ENCODE results near the gene COX18. TPM values are rescaled to one million over a fixed set of nuclear protein-coding genes. Genes with fewer than 3 reads are reported as not detected.

The COX18 gene
- total RNA-seq, 2 donors from 2014 or later, result 12.5 to 22.1 TPM

GRCh38 chr4:73045879-73046278, 23.6 kb downstream of the COX18 start:
- no peak for ATAC-seq
- TF ChIP-seq POLR2A (IDR thresholded peaks at IDR 0.05), result no peak
- no peak for TF ChIP-seq CTCF (IDR thresholded peaks at IDR 0.05)
- Histone ChIP-seq H3K36me3 (replicated peaks in 1 of 2; ENCODE audit: insufficient read depth in 1 of 2, low read depth in 2 of 2) (no peaks in the 10 kb centered on the region), H3K27me3 (no peaks in the 10 kb centered on the region), H3K9me3 (no peaks in the 10 kb centered on the region), H3K4me1 (no peaks in the 10 kb centered on the region), H3K27ac (no peak overlapping the region), H3K4me3 (no peak overlapping the region)
- intact Hi-C loops (cut with DNase I), result no loop called here
- no peak for DNase-seq
- 81 to 88% methylated on average over 7 of the region's 7 CpGs for WGBS, 2 donors

DNA sequence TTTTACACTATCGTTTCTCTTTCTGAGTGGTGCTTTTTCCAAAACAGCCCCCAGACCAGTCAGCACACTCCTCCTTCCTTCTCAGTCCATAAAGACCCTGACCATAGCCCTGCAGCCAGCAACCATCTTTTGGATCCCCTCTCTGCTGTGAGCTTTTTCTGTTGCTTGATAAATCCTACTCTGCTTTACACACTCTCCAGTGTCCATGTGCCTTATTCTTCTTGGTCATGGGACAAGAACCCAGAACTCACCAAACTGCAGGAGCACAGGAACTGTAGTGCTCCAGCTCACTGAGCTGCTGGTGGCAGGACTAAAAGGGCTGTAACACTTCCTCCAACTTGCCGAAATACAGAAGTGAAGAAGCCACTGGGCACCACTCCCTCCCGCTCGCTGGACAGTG, 32.5 kb downstream of the COX18 start:
- no peak for ATAC-seq
- intact Hi-C loops (cut with DNase I), result no loop called here

GRCh38 chr4:73036123-73036522, 33.4 kb downstream of the COX18 start:
- Histone ChIP-seq H3K36me3 (replicated peaks in 1 of 2; ENCODE audit: insufficient read depth in 1 of 2, low read depth in 2 of 2) (no peaks in the 10 kb centered on the region), H3K27me3 (no peaks in the 10 kb centered on the region), H3K9me3 (peaks cover 0 to 13% (median 0%) of the 10 kb centered on the region in 3 donors), H3K27ac (no peak overlapping the region), H3K4me3 (no peak overlapping the region), H3K4me1 (no peaks in the 10 kb centered on the region)
- TF ChIP-seq POLR2A (IDR thresholded peaks at IDR 0.05) (no peak), CTCF (IDR thresholded peaks at IDR 0.05) (no peak)
- ATAC-seq, result no peak
- 67 to 91% methylated on average over 1 of the region's 1 CpG for WGBS, 2 donors
- intact Hi-C loops (cut with DNase I), result no loop called here
- DNase-seq, result no peak

More for the DNA sequence above, 32.5 kb downstream of the COX18 start:
- no peak overlapping the region for H3K4me3 ChIP-seq
- DNase-seq, result no peak
- H3K27ac ChIP-seq, result no peak overlapping the region
- 86 to 93% methylated on average over 4 of the region's 4 CpGs for WGBS, 2 donors
- TF ChIP-seq POLR2A (IDR thresholded peaks at IDR 0.05) (no peak), CTCF (IDR thresholded peaks at IDR 0.05) (no peak)
- H3K9me3 ChIP-seq, result peaks cover 0 to 13% (median 0%) of the 10 kb centered on the region in 3 donors
- no peaks in the 10 kb centered on the region for H3K27me3 ChIP-seq
- H3K4me1 ChIP-seq, result no peaks in the 10 kb centered on the region
- H3K36me3 ChIP-seq (replicated peaks in 1 of 2; ENCODE audit: insufficient read depth in 1 of 2, low read depth in 2 of 2), result no peaks in the 10 kb centered on the region

DNA sequence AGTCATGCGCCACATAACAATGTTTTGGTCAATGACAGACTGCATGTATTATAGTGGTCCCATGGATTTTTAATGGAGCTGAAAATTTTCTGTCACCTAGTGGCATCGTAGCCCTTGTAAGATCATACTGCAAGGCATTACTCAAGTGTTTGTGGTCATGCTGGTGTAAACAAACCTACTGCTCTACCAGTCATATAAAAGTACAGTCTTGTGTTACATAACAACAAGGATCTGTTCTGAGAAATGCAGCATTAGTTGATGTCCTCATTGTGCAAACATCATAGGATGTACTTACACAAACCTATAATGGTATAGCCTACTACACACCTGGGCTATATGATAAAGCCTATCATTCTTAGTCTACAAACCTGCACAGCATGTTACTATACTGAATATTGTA, 34.6 kb downstream of the COX18 start:
- H3K9me3 ChIP-seq, result peaks cover 0 to 13% (median 0%) of the 10 kb centered on the region in 3 donors
- no peaks in the 10 kb centered on the region for H3K36me3 ChIP-seq (replicated peaks in 1 of 2; ENCODE audit: insufficient read depth in 1 of 2, low read depth in 2 of 2)
- 67 to 74% methylated on average over 2 of the region's 2 CpGs for WGBS, 2 donors
- no peak overlapping the region for H3K4me3 ChIP-seq
- H3K27me3 ChIP-seq, result no peaks in the 10 kb centered on the region
- intact Hi-C loops (cut with DNase I), result no loop called here
- no peaks in the 10 kb centered on the region for H3K4me1 ChIP-seq
- TF ChIP-seq CTCF (IDR thresholded peaks at IDR 0.05), result no peak
- TF ChIP-seq POLR2A (IDR thresholded peaks at IDR 0.05), result no peak
- no peak overlapping the region for H3K27ac ChIP-seq
- DNase-seq (no peak), ATAC-seq (no peak)

DNA sequence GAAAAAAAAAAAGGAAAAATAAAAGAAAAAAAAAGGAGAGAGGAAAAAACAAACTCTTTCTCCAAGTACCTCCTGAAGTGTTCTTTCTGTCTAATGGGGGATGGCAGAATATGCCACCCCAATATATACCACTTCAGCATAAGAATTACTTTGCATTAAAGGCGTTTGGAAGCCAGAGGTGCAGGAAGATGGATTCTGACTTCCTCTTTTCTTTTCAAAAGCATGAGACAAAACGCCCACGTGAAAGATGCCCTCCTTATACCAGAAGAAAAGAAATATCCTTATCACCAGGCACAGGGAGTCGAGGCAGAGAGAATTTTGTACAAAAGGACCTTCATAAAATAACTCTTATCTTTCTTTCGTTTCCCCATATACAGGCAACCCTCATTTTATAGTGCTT, 40.9 kb downstream of the COX18 start:
- DNase-seq (no peak), ATAC-seq (no peak)
- TF ChIP-seq CTCF (IDR thresholded peaks at IDR 0.05) (no peak), POLR2A (IDR thresholded peaks at IDR 0.05) (no peak)
- Histone ChIP-seq H3K27ac (no peak overlapping the region), H3K4me3 (no peak overlapping the region), H3K27me3 (no peaks in the 10 kb centered on the region), H3K36me3 (replicated peaks in 1 of 2; ENCODE audit: insufficient read depth in 1 of 2, low read depth in 2 of 2) (no peaks in the 10 kb centered on the region), H3K9me3 (no peaks in the 10 kb centered on the region), H3K4me1 (no peaks in the 10 kb centered on the region)
- intact Hi-C loops (cut with DNase I), result no loop called here
- 40 to 50% methylated on average over 5 of the region's 5 CpGs for WGBS, 2 donors
